H1 (cell line): ENCODE results near the gene PET100. TPM values are rescaled to one million over a fixed set of nuclear protein-coding genes. Genes with fewer than 3 reads are reported as not detected.

Experiments used
- CTCF ChIA-PET: fragments of 300-600 bp; sonication (Branson Sonifier 250); formaldehyde crosslinking; loops from one replicate; lab custom pipeline; 2021; ENCODE audit not compliant: partially characterized antibody; lab: Charles Lee
- POLR2A ChIA-PET: fragments of 300-600 bp; sonication (Branson Sonifier 250); formaldehyde crosslinking; loops from one replicate; lab custom pipeline; 2021; ENCODE audit warnings: inconsistent platforms; ENCODE audit not compliant: partially characterized antibody; lab: Charles Lee
- DNase-seq, 2 experiments: peaks; one replicate each; pipeline versions ENCODE4 v3.0.0 to v3.0.0-alpha.2; 2010 to 2022; ENCODE audit warnings: low spot score in 2 of 2, low read depth in 1 of 2, mixed read lengths in 1 of 2
- FAIRE-seq: peaks from 2 replicates; lab custom pipeline; 2011; peaks lifted over from hg19 to GRCh38; lab: Jason Lieb, UNC
- H2AFZ ChIP-seq: 2 replicates; pipeline ENCODE4 v1.8.1; 2012; ENCODE audit warnings: low read length, inconsistent platforms
- H2AK5ac ChIP-seq: 2 replicates; pipeline ENCODE4 v1.6.1; 2013; ENCODE audit warnings: low read depth, low read length
- H2BK120ac ChIP-seq: replicated peaks from 2 replicates; pipeline ENCODE3; 2013; ENCODE audit warnings: low read depth, low read length, inconsistent platforms
- H2BK12ac ChIP-seq: 2 replicates; pipeline ENCODE4 v1.6.1; 2013; ENCODE audit warnings: low read depth, low read length
- H2BK15ac ChIP-seq: 2 replicates; pipeline ENCODE4 v1.6.1; 2013; ENCODE audit warnings: low read length
- H2BK20ac ChIP-seq: 2 replicates; pipeline ENCODE4 v1.6.1; 2013; ENCODE audit warnings: low read length
- H2BK5ac ChIP-seq: 2 replicates; pipeline ENCODE4 v1.6.1; 2013; ENCODE audit warnings: low read depth, low read length
- H3K14ac ChIP-seq: 2 replicates; pipeline ENCODE4 v1.6.1; 2013; ENCODE audit warnings: inconsistent platforms; ENCODE audit not compliant: insufficient read length
- H3K18ac ChIP-seq: 2 replicates; pipeline ENCODE4 v1.6.1; 2013; ENCODE audit warnings: low read length; ENCODE audit errors: extremely low read depth
- H3K23ac ChIP-seq: 2 replicates; pipeline ENCODE4 v1.6.1; 2013; ENCODE audit warnings: inconsistent platforms; ENCODE audit not compliant: insufficient read length
- H3K23me2 ChIP-seq: 2 replicates; pipeline ENCODE4 v1.6.1; 2013; ENCODE audit warnings: low read depth, low read length
- H3K27ac ChIP-seq: 2 replicates; pipeline ENCODE4 v1.6.1; 2011; ENCODE audit warnings: low read depth, low read length, inconsistent platforms
- H3K27me3 ChIP-seq, 4 experiments: replicated peaks in 1 of 4; 1 replicate in 1 of 4; 2 replicates in 3 of 4; pipeline versions ENCODE4 v1.6.1 to v1.8.1; 2011 to 2013; ENCODE audit warnings: low read length in 3 of 4, mild to moderate bottlenecking in 3 of 4, inconsistent platforms in 2 of 4, mixed read lengths in 2 of 4, moderate library complexity in 1 of 4; ENCODE audit not compliant: control insufficient read depth in 3 of 4, insufficient read depth in 3 of 4; ENCODE audit errors: extremely low read depth in 1 of 4
- H3K36me3 ChIP-seq, 4 experiments: 2 replicates each; pipeline versions ENCODE4 v1.6.1 to v1.8.1; 2011 to 2013; ENCODE audit warnings: mild to moderate bottlenecking in 4 of 4, low read length in 3 of 4, moderate library complexity in 2 of 4, control low read depth in 1 of 4, inconsistent platforms in 1 of 4; ENCODE audit not compliant: insufficient read depth in 4 of 4, control insufficient read depth in 2 of 4
- H3K4ac ChIP-seq: replicated peaks from 2 replicates; pipeline ENCODE3; 2013; ENCODE audit warnings: low read length, low read depth, mixed read lengths, inconsistent platforms; ENCODE audit not compliant: insufficient read length
- H3K4me1 ChIP-seq, 4 experiments: replicated peaks in 1 of 4; 1 replicate in 1 of 4; 2 replicates in 3 of 4; pipeline versions ENCODE4 v1.6.1 to v1.8.1; 2011 to 2013; ENCODE audit warnings: low read length in 3 of 4, inconsistent platforms in 2 of 4, mixed read lengths in 1 of 4; ENCODE audit not compliant: insufficient read depth in 4 of 4, control insufficient read depth in 3 of 4
- H3K4me2 ChIP-seq, 2 experiments: 2 replicates each; pipeline versions ENCODE4 v1.6.1 to v1.8.1; 2011 to 2013; ENCODE audit warnings: low read depth in 2 of 2, low read length in 2 of 2, control low read depth in 1 of 2, inconsistent platforms in 1 of 2, mild to moderate bottlenecking in 1 of 2; ENCODE audit not compliant: insufficient read depth in 1 of 2
- H3K4me3 ChIP-seq, 4 experiments: fragments of 200-600, 300-600 bp in 1 of 4; sonication (generic), shearing (Covaris generic), sonication (Bioruptor Twin) in 1 of 4; 2 replicates each; pipeline versions ENCODE4 v1.5.1 to v1.8.1; 2011 to 2016; ENCODE audit warnings: low read length in 4 of 4, low read depth in 3 of 4, control low read depth in 2 of 4, inconsistent platforms in 2 of 4, mild to moderate bottlenecking in 2 of 4, mixed read lengths in 1 of 4, moderate library complexity in 1 of 4; ENCODE audit not compliant: insufficient read depth in 2 of 4; ENCODE audit errors: extremely low read depth in 1 of 4
- H3K56ac ChIP-seq: replicated peaks from 2 replicates; pipeline ENCODE3; 2013; ENCODE audit warnings: low read depth, mild to moderate bottlenecking, mixed read lengths, low read length, inconsistent platforms; ENCODE audit not compliant: insufficient read length
- H3K79me1 ChIP-seq: 2 replicates; pipeline ENCODE4 v1.6.1; 2013; ENCODE audit warnings: low read depth, low read length, control low read depth
- H3K79me2 ChIP-seq, 2 experiments: 2 replicates each; pipeline versions ENCODE4 v1.6.1 to v1.8.1; 2012 to 2013; ENCODE audit warnings: low read length in 2 of 2, mild to moderate bottlenecking in 2 of 2, inconsistent platforms in 1 of 2; ENCODE audit not compliant: insufficient read depth in 2 of 2, control insufficient read depth in 1 of 2
- H3K9ac ChIP-seq, 4 experiments: replicated peaks in 1 of 4; 1 replicate in 1 of 4; 2 replicates in 3 of 4; pipeline versions ENCODE4 v1.6.1 to v1.8.1; 2011 to 2013; ENCODE audit warnings: low read depth in 3 of 4, low read length in 3 of 4, control low read depth in 2 of 4, mild to moderate bottlenecking in 2 of 4, moderate library complexity in 2 of 4, inconsistent platforms in 1 of 4; ENCODE audit errors: extremely low read depth in 1 of 4
- H3K9me3 ChIP-seq, 2 experiments: 2 replicates each; pipeline versions ENCODE4 v1.6.1 to v1.8.1; 2012 to 2013; ENCODE audit warnings: mild to moderate bottlenecking in 2 of 2, moderate library complexity in 2 of 2, control low read depth in 1 of 2, inconsistent platforms in 1 of 2, low read depth in 1 of 2, low read length in 1 of 2, mixed read lengths in 1 of 2; ENCODE audit not compliant: insufficient read depth in 2 of 2
- H4K20me1 ChIP-seq, 2 experiments: replicated peaks in 1 of 2; 2 replicates each; pipeline versions ENCODE3 to v1.8.1; 2011 to 2013; ENCODE audit warnings: inconsistent platforms in 2 of 2, low read length in 2 of 2, mild to moderate bottlenecking in 1 of 2; ENCODE audit not compliant: insufficient read depth in 2 of 2, control insufficient read depth in 1 of 2
- H4K5ac ChIP-seq: 2 replicates; pipeline ENCODE4 v1.6.1; 2013; ENCODE audit warnings: low read length, low read depth, mixed read lengths, inconsistent platforms; ENCODE audit not compliant: insufficient read length
- H4K8ac ChIP-seq: 2 replicates; pipeline ENCODE4 v1.8.0; 2013; ENCODE audit warnings: mild to moderate bottlenecking, moderate library complexity, low read length, inconsistent platforms; ENCODE audit not compliant: insufficient read depth; ENCODE audit errors: extremely low read depth
- H4K91ac ChIP-seq: replicated peaks from 2 replicates; pipeline ENCODE3; 2013; ENCODE audit warnings: low read length, mixed read lengths, inconsistent platforms; ENCODE audit not compliant: insufficient read length
- CHD1 ChIP-seq: IDR thresholded peaks from 2 replicates; pipeline ENCODE4 v1.6.1; 2012; ENCODE audit warnings: low read depth, low read length, improper control_type of control experiment
- CHD2 ChIP-seq: IDR thresholded peaks from 2 replicates; pipeline ENCODE4 v1.6.1; 2012; ENCODE audit warnings: low read length, improper control_type of control experiment
- EZH2 ChIP-seq: fragments of 200-600 bp; sonication (generic); IDR thresholded peaks from 2 replicates; pipeline ENCODE4 v1.7.1; 2012; ENCODE audit warnings: low read depth, mild to moderate bottlenecking, moderate library complexity, low read length, inconsistent platforms; ENCODE audit not compliant: severe bottlenecking
- FOSL1 ChIP-seq: IDR thresholded peaks from 2 replicates; pipeline ENCODE4 v1.6.1; 2011; ENCODE audit warnings: mild to moderate bottlenecking, low read depth, low read length, moderate library complexity; ENCODE audit not compliant: insufficient read depth
- HDAC6 ChIP-seq: IDR thresholded peaks from one replicate; pipeline ENCODE4 v1.7.1; 2012; ENCODE audit warnings: low read depth, mild to moderate bottlenecking, inconsistent platforms, low read length, moderate library complexity
- JUND ChIP-seq: IDR thresholded peaks from 2 replicates; pipeline ENCODE4 v1.6.1; 2011; ENCODE audit warnings: mild to moderate bottlenecking, improper control_type of control experiment, low read length
- KDM1A ChIP-seq: fragments of 200-600, 300-600 bp; sonication (generic); IDR thresholded peaks from 2 replicates; pipeline ENCODE4 v1.7.1; 2016; ENCODE audit warnings: mild to moderate bottlenecking, low read length, borderline replicate concordance
- POU5F1 ChIP-seq: IDR thresholded peaks from 2 replicates; pipeline ENCODE4 v1.6.1; 2011; ENCODE audit warnings: low read depth, mild to moderate bottlenecking, low read length, moderate library complexity
- RFX5 ChIP-seq: IDR thresholded peaks from 2 replicates; pipeline ENCODE4 v1.6.1; 2011; ENCODE audit warnings: low read depth, low read length, improper control_type of control experiment, borderline replicate concordance
- SP2 ChIP-seq: IDR thresholded peaks from 2 replicates; pipeline ENCODE4 v1.6.1; 2012; ENCODE audit warnings: mild to moderate bottlenecking, low read length, inconsistent platforms
- SP4 ChIP-seq: IDR thresholded peaks from 2 replicates; pipeline ENCODE4 v1.6.1; 2012; ENCODE audit warnings: low read length, inconsistent platforms
- SUZ12 ChIP-seq: fragments of 200-600 bp; sonication (generic); IDR thresholded peaks from 2 replicates; pipeline ENCODE4 v1.6.1; 2012; ENCODE audit warnings: mild to moderate bottlenecking, inconsistent platforms, low read length, moderate library complexity, mixed read lengths
- TAF7 ChIP-seq: optimal IDR thresholded peaks from 2 replicates; pipeline ENCODE3; 2011; ENCODE audit warnings: low read depth, mild to moderate bottlenecking, inconsistent platforms, low read length, moderate library complexity, borderline replicate concordance
- WGBS, 2 experiments: shearing (Covaris generic) in 1 of 2; methylation state at CpG; one replicate each; pipeline versions ENCODE4 v1.1.6 to v1.1.7; 2013 to 2015; ENCODE audit warnings: low lambda C conversion rate in 2 of 2, mixed read lengths in 2 of 2, inconsistent platforms in 1 of 2, low coverage in 1 of 2, missing lambda C conversion rate in 1 of 2; ENCODE audit not compliant: insufficient replicate concordance in 2 of 2, insufficient coverage in 1 of 2, insufficient read length in 1 of 2; ENCODE audit errors: extremely low coverage in 1 of 2, missing lambda C conversion rate in 1 of 2; 5-methylcytosine and 5-hydroxymethylcytosine counted together
- polyA plus RNA-seq, 7 experiments: library from polyadenylated mRNA; depleted of rRNA in 3 of 7; stranded (reverse) in 5 of 7; unstranded in 2 of 7; fragments of >200 nt in 5 of 7; fragments of 200-250 nt in 2 of 7; gene quantifications; 1 replicate in 5 of 7; 2 replicates in 1 of 7; 4 replicates in 1 of 7; pipeline versions ENCODE4 v1.2.1 to v1.2.3, GENCODE V29; 2011 to 2013; ENCODE audit warnings: missing spikeins in 2 of 7, mixed read lengths in 2 of 7
- total RNA-seq: library from RNA; stranded (reverse); fragmentation: NEBNext Ultra II Directional; extraction: Animal tissue kit (Norgen Biotek cat#: 25700); gene quantifications from 2 replicates; pipeline ENCODE4 v1.2.1, GENCODE V29; 2021

Gene PET100
- total and polyA plus RNA-seq, 2 of the 8 experiments (the other 6 are each of a cell fraction or from before 2014, with no cell fraction given): 80.8 to 105 TPM

DNA sequence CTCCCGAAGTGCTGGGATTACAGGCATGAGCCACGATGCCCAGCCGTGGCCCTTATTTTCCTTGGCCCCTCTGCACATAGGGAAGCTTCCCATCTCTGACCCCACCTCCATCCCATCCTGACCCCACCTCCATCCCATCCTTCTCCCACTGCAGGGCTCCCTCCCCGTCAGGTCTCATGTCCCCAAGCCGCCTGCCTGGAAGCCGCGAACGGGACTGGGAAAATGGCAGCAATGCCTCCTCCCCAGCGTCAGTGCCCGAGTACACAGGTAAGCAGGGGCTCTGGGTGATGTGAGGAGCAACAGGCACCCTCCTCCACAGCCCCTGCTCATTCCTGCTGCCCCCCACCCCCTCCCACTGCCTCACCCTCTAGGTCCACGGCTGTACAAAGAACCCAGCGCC is 12.4 kb upstream of the PET100 start:
- no peak overlapping the region for H2BK5ac ChIP-seq
- H3K23ac ChIP-seq: no peak overlapping the region
- H4K91ac ChIP-seq: no peak overlapping the region
- no peak overlapping the region for H2AK5ac ChIP-seq
- H2BK20ac ChIP-seq: no peak overlapping the region
- no peak overlapping the region for H2BK15ac ChIP-seq
- no peak for FAIRE-seq
- H3K56ac ChIP-seq: no peak overlapping the region
- DNase-seq: no peak
- no peak overlapping the region for H3K4me2 ChIP-seq
- H3K79me1 ChIP-seq: no peaks in the 10 kb centered on the region
- no peaks in the 10 kb centered on the region for H3K27me3 ChIP-seq
- no peaks in the 10 kb centered on the region for H3K23me2 ChIP-seq
- no peaks in the 10 kb centered on the region for H3K9me3 ChIP-seq
- no peak overlapping the region for H2BK120ac ChIP-seq
- H4K20me1 ChIP-seq: peaks cover 6 to 12% of the 10 kb centered on the region in 2 experiments
- H3K79me2 ChIP-seq: no peaks in the 10 kb centered on the region
- peaks cover 2 to 49% (median 16%) of the 10 kb centered on the region in 4 experiments; a peak in 6 of 8 replicates for H3K36me3 ChIP-seq
- H3K4me3 ChIP-seq: no peak overlapping the region
- no peak overlapping the region for H4K8ac ChIP-seq
- no peaks in the 10 kb centered on the region for H3K4me1 ChIP-seq
- WGBS, 2 experiments: 87% methylated on average over 10 of the region's 12 CpGs; no CpG with 5 or more reads in 1 of the 2 experiments
- ChIA-PET POLR2A (interaction anchor here (0.6 to 4.3 kb wide), 3 partner anchors 10 to 72 kb away, joined by 3 to 29 read pairs (median 7); no protein-coding TSS in a partner anchor), CTCF (interaction anchor here (0.6 to 0.7 kb wide), 2 partner anchors 131 to 162 kb away, joined by 3 to 4 read pairs; no protein-coding TSS in a partner anchor)
- H3K18ac ChIP-seq: no peak overlapping the region
- TF ChIP-seq FOSL1 (no peak), JUND (no peak), CHD2 (no peak), RFX5 (no peak), EZH2 (no peak), SP2 (no peak), CHD1 (no peak), SUZ12 (no peak), SP4 (no peak), HDAC6 (no peak), POU5F1 (no peak), KDM1A (no peak), TAF7 (no peak)
- no peak overlapping the region for H4K5ac ChIP-seq
- no peak overlapping the region for H3K27ac ChIP-seq
- H3K14ac ChIP-seq: no peak overlapping the region
- H2AFZ ChIP-seq: no peak overlapping the region
- H2BK12ac ChIP-seq: no peak overlapping the region
- no peak overlapping the region for H3K4ac ChIP-seq
- H3K9ac ChIP-seq: no peak overlapping the region
